HCT116 (cell line): ENCODE results near the gene MATN3.

Experiments used
- CTCF ChIP-seq, 3 experiments: fragments of 200-600 bp in 1 of 3; sonication (generic) in 1 of 3; IDR thresholded peaks in 2 of 3; conservative IDR thresholded peaks in 1 of 3; 2 replicates each; pipeline ENCODE4 v1.5.1; 2012 to 2017; ENCODE audit warnings: low read depth in 2 of 3, low read length in 2 of 3, antibody characterized with exemption in 1 of 3, borderline replicate concordance in 1 of 3, control low read depth in 1 of 3, mild to moderate bottlenecking in 1 of 3, mixed read lengths in 1 of 3, mixed run types in 1 of 3, moderate library complexity in 1 of 3; ENCODE audit not compliant: insufficient read depth in 1 of 3
- EZH2phosphoT487 ChIP-seq: fragments of 200-600 bp; IDR thresholded peaks from 2 replicates; pipeline ENCODE4 v1.6.1; 2018; ENCODE audit warnings: antibody characterized with exemption, borderline replicate concordance
- POLR2A ChIP-seq: IDR thresholded peaks from 2 replicates; pipeline ENCODE4 v1.7.0; 2011; ENCODE audit warnings: borderline replicate concordance; ENCODE audit not compliant: insufficient read depth, insufficient read length; ENCODE audit errors: extremely low read depth
- POLR2AphosphoS5 ChIP-seq: IDR thresholded peaks from 2 replicates; pipeline ENCODE4 v1.6.1; 2011; ENCODE audit warnings: mild to moderate bottlenecking, low read depth, low read length, moderate library complexity
- TCF7L2 ChIP-seq: IDR thresholded peaks from 2 replicates; pipeline ENCODE4 v1.7.0; 2011; ENCODE audit warnings: borderline replicate concordance, inconsistent platforms; ENCODE audit not compliant: insufficient read depth, insufficient read length; ENCODE audit errors: extremely low read depth
- TF ChIP-seq, protein P1 (sequence below): IDR thresholded peaks from 2 replicates; pipeline ENCODE4 v1.6.1; 2011; ENCODE audit warnings: mild to moderate bottlenecking, low read length, moderate library complexity; ENCODE audit not compliant: insufficient replicate concordance; ENCODE audit errors: extremely low read depth

DNA sequence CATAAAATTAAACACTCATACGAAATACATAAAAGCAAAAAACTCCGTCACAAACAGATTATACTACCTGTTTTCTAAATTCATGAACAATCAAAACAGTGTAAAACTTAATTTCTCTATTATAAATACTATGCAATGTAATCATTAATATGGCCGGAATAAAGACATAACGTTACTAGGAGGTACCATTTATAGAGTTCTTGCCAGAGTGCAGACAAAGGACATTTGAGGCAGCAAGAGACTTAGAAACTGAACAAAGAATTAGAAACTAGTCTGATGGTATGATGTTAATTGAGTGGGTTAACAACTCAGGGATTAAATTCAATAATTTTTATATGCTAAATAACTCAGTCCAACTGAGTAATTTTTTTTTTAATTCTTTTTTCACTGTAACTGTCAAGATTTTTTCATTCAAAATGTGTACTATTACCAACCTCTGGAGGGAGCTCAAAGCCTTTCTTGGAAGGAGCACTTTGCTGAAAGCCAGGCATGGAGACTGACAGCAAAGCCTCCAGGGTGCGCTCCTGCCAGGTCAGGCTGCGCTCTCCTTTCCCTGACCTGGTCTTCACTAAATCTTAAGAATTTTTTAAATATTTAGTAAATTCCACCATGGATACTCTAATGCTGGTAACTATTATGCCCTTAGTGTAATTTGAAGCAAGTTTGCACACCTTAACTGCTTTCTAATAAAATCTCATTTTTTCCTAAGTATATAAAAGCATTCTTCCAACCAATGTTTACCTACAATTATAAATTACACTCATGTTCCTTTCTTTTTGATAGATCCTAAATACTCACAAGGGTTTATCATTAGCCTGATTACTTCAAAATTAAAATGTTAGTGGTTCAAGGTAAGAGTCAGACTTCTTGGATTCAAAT lies 56.7 kb downstream of the MATN3 start:
- no peak for TF ChIP-seq POLR2AphosphoS5
- TF ChIP-seq TCF7L2 = no peak
- TF ChIP-seq CTCF (IDR thresholded peaks at IDR 0.05 in 2 of 3, conservative IDR thresholded peaks at IDR 0.05 in 1 of 3; ENCODE audit: borderline replicate concordance in 1 of 3, insufficient read depth in 1 of 3, low read depth in 2 of 3, low read length in 2 of 3) = peak; percentile 77 to 99 (median 82)
- TF ChIP-seq, protein P1, sequence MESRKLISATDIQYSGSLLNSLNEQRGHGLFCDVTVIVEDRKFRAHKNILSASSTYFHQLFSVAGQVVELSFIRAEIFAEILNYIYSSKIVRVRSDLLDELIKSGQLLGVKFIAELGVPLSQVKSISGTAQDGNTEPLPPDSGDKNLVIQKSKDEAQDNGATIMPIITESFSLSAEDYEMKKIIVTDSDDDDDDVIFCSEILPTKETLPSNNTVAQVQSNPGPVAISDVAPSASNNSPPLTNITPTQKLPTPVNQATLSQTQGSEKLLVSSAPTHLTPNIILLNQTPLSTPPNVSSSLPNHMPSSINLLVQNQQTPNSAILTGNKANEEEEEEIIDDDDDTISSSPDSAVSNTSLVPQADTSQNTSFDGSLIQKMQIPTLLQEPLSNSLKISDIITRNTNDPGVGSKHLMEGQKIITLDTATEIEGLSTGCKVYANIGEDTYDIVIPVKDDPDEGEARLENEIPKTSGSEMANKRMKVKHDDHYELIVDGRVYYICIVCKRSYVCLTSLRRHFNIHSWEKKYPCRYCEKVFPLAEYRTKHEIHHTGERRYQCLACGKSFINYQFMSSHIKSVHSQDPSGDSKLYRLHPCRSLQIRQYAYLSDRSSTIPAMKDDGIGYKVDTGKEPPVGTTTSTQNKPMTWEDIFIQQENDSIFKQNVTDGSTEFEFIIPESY = no peak
- no peak for TF ChIP-seq EZH2phosphoT487
- TF ChIP-seq POLR2A = no peak
